Ovary (tissue), 9 donors: ENCODE measurements around the gene RAB40C. TPM values are rescaled to one million over a fixed set of nuclear protein-coding genes. Genes with fewer than 3 reads are reported as not detected.
A peak's percentile ranks its signal among the peaks of the same experiment; 100 is the strongest.

Source experiments
- DNase-seq, 5 donors: peaks; one replicate each; pipeline ENCODE4 v3.0.0-alpha.2; 2019 to 2020
- H3K27ac ChIP-seq, 2 donors: fragments of 200-600 bp; one replicate each; pipeline versions ENCODE4 v1.5.1 to v1.8.0; 2019 to 2022
- H3K27me3 ChIP-seq: fragments of 200-600 bp; one replicate; pipeline ENCODE4 v1.8.0; 2022
- H3K36me3 ChIP-seq: fragments of 200-600 bp; sonication (generic); one replicate; pipeline ENCODE4 v1.5.1; 2019
- H3K4me1 ChIP-seq: one replicate; pipeline ENCODE4 v1.8.1; 2013; ENCODE audit warnings: mild to moderate bottlenecking, moderate library complexity; ENCODE audit not compliant: insufficient read depth
- H3K4me3 ChIP-seq: fragments of 200-600 bp; sonication (generic); one replicate; pipeline ENCODE4 v1.5.1; 2017
- H3K9me3 ChIP-seq, 2 donors: fragments of 200-600 bp in 1 of 2; sonication (generic) in 1 of 2; one replicate each; pipeline versions ENCODE4 v1.5.1 to v1.8.1; 2013 to 2019; ENCODE audit warnings: mild to moderate bottlenecking in 1 of 2, moderate library complexity in 1 of 2
- EP300 ChIP-seq: sonication (generic); formaldehyde crosslinking; IDR thresholded peaks from one replicate; pipeline ENCODE4 v1.6.1; 2017; ENCODE audit warnings: antibody characterized with exemption
- POLR2A ChIP-seq: fragments of 450-650 bp; IDR thresholded peaks from one replicate; pipeline ENCODE4 v1.6.1; 2017; ENCODE audit warnings: antibody characterized with exemption, mild to moderate bottlenecking, moderate library complexity
- WGBS, 3 donors: extraction: QIAGEN DNeasy Blood & Tissue Kit in 1 of 3; methylation state at CpG; one replicate each; pipeline versions ENCODE4 v1.1.5 to v1.1.7; 2013 to 2017; 5-methylcytosine and 5-hydroxymethylcytosine counted together
- intact Hi-C, 4 donors: fragments of 100-400 bp; cut with DNase I; formaldehyde crosslinking; loops; one replicate each; pipeline versions ENCODE4 v1.11.0 to v1.15.1; 2022 to 2023
- microRNA-seq, 3 donors: library from miRNA; unstranded; fragments of <30 nt; microRNA quantifications; one replicate each; pipeline versions ENCODE4 to v1.2.0, GENCODE V29; 2019 to 2020
- polyA plus RNA-seq, 2 donors: library from polyadenylated mRNA; stranded (reverse); fragments of 200-250 nt in 1 of 2; fragments of 350-450 nt in 1 of 2; fragmentation: Illumina TruSeq in 1 of 2; extraction: RNeasy Lipid Tissue Mini Kit (QIAGEN cat#74804) in 1 of 2; gene quantifications; one replicate each; pipeline ENCODE4 v1.2.3, GENCODE V29; 2013 to 2014
- small RNA-seq: library from RNA; depleted of rRNA; stranded (forward); fragments of <200 nt; gene quantifications from one replicate; pipeline ENCODE3, GENCODE V24; 2016
- total RNA-seq, 7 donors: library from RNA; depleted of rRNA in 2 of 7; stranded (reverse); fragments of >200 nt in 2 of 7; fragmentation: NEBNext Ultra II Directional in 3 of 7; extraction: Animal tissue kit (Norgen Biotek cat#: 25700) in 3 of 7; gene quantifications; one replicate each; pipeline versions ENCODE4 v1.1.0 to v1.2.4, GENCODE V29; 2016 to 2023
- TF ChIP-seq, protein P1 (sequence below), 3 donors: fragments of 450-650 bp in 2 of 3; fragments of 200-600 bp in 1 of 3; IDR thresholded peaks; one replicate each; pipeline versions ENCODE4 v1.5.1 to v1.8.0; 2016 to 2022; ENCODE audit warnings: antibody characterized with exemption in 3 of 3, mild to moderate bottlenecking in 1 of 3
- donor health status: DM: no; HTN: no; CAD: no; lungs with moderate emphysema.
- donor health status: DM: no; HTN: no; CAD: no.
- donor health status: Bipolar disorder and iron deficiency.
- donor health status: DM: yes; HTN: yes; CAD: no.
- donor health status: DM: no; HTN: no; CAD: no.
- donor health status: DM: yes; HTN: yes; CAD: no.

Gene RAB40C
- total and polyA plus RNA-seq, 9 donors, result 1.9 to 24.1 (median 21.0) TPM

DNA sequence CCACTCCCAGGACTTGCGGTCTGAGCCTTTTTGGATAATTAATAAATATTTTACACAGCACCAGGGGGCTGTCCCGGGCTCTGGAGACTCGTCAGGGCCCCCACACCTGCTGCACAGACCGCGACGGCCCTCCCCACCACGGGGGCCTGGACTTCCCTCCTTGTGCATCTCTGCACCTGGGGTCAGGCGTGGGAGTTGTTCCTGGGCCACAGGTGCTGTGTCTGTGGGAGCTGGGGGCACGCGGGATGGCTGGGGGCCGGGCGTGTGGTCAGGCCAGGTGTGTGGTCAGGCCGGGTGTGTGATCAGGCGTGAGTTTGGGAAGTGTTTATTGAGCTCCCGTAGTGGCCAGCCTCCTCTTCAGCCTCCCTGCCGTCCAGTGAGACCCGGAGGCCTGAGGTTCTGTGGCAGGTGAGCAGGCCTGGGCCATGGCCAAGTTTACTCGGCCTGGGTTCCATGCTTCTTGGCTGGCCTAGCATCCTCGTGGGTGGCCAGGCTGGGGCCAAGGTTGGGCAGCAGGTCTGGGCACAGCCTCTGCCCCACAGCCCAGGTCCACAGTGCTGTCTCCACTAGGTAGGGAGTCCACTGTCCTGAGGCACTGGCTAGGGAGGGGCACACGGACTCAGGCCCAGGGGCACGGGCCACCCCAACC, 88.5 kb downstream of the RAB40C start:
- DNase-seq, result peak in 3 of 5 donors; percentile 40 to 63 (median 57)
- intact Hi-C loops, result no loop called here
- TF ChIP-seq EP300, result no peak
- TF ChIP-seq POLR2A, result no peak
- TF ChIP-seq, protein P1, sequence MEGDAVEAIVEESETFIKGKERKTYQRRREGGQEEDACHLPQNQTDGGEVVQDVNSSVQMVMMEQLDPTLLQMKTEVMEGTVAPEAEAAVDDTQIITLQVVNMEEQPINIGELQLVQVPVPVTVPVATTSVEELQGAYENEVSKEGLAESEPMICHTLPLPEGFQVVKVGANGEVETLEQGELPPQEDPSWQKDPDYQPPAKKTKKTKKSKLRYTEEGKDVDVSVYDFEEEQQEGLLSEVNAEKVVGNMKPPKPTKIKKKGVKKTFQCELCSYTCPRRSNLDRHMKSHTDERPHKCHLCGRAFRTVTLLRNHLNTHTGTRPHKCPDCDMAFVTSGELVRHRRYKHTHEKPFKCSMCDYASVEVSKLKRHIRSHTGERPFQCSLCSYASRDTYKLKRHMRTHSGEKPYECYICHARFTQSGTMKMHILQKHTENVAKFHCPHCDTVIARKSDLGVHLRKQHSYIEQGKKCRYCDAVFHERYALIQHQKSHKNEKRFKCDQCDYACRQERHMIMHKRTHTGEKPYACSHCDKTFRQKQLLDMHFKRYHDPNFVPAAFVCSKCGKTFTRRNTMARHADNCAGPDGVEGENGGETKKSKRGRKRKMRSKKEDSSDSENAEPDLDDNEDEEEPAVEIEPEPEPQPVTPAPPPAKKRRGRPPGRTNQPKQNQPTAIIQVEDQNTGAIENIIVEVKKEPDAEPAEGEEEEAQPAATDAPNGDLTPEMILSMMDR (IDR thresholded peaks at IDR 0.05), result no peak
- Histone ChIP-seq H3K27me3 (no peaks in the 10 kb centered on the region), H3K9me3 (no peaks in the 10 kb centered on the region), H3K4me3 (no peak overlapping the region), H3K27ac (no peak overlapping the region), H3K4me1 (peaks cover 20% of the 10 kb centered on the region), H3K36me3 (no peaks in the 10 kb centered on the region)
- WGBS, 3 donors, result 62 to 72% (median 70%) methylated on average over 21 of the region's 21 CpGs

Small RNAs within 50 kb of the gene (microRNA-seq; reads per million reads assigned to microRNA genes)
- gene MIR3176, result 0 to 0.36 (median 0.32) reads per million in 3 donors

Small RNAs within 50 kb of the gene (small RNA-seq; reads per million reads assigned to genes)
- gene MIR3176 (not detected), gene Z98883.1 (not detected)

Other genes starting within 250 kb of the RAB40C start
- 10 to 100 TPM; 13.7 to 27.2 (median 24.0) TPM for gene AXIN1, start 237.3 kb upstream of the RAB40C start, total RNA-seq
- gene AXIN1, start 237.3 kb upstream of the RAB40C start, polyA plus RNA-seq, result 10 to 100 TPM in 1 of 2 donors, 1 to 10 TPM in 1; 3.7 to 21.8 TPM
- 10 to 100 TPM; 38.9 to 57.7 (median 40.9) TPM for gene MRPL28, start 219.5 kb upstream of the RAB40C start, total RNA-seq
- 10 to 100 TPM; 28.4 to 53.0 TPM for gene MRPL28, start 219.5 kb upstream of the RAB40C start, polyA plus RNA-seq
- 10 to 100 TPM; 13.0 to 39.8 (median 23.2) TPM for gene PGAP6, start 208.1 kb upstream of the RAB40C start, total RNA-seq
- 10 to 100 TPM; 13.9 to 17.9 TPM for gene PGAP6, start 208.1 kb upstream of the RAB40C start, polyA plus RNA-seq
- 100 to 1,000 TPM in 3 of 7 donors, 10 to 100 TPM in 4; 48.8 to 133 (median 93.4) TPM for gene NME4, start 192.9 kb upstream of the RAB40C start, total RNA-seq
- gene NME4, start 192.9 kb upstream of the RAB40C start, polyA plus RNA-seq, result 100 to 1,000 TPM in 1 of 2 donors, 10 to 100 TPM in 1; 72.9 to 117 TPM
- 10 to 100 TPM; 10.2 to 23.7 (median 15.1) TPM for gene DECR2, start 188.2 kb upstream of the RAB40C start, total RNA-seq
- gene DECR2, start 188.2 kb upstream of the RAB40C start, polyA plus RNA-seq, result 10 to 100 TPM in 1 of 2 donors, 1 to 10 TPM in 1; 2.1 to 13.0 TPM
- gene RAB11FIP3, start 164.4 kb upstream of the RAB40C start, total RNA-seq, result 10 to 100 TPM; 35.9 to 58.1 (median 38.1) TPM
- 10 to 100 TPM; 18.0 to 40.1 TPM for gene RAB11FIP3, start 164.4 kb upstream of the RAB40C start, polyA plus RNA-seq
- 10 to 100 TPM; 16.9 to 38.9 (median 30.5) TPM for gene CAPN15, start 62.4 kb upstream of the RAB40C start, total RNA-seq
- 10 to 100 TPM in 1 of 2 donors, 1 to 10 TPM in 1; 1.6 to 19.4 TPM for gene CAPN15, start 62.4 kb upstream of the RAB40C start, polyA plus RNA-seq
- gene PRR35, start 29.7 kb upstream of the RAB40C start, total RNA-seq, result not detected
- not detected for gene PRR35, start 29.7 kb upstream of the RAB40C start, polyA plus RNA-seq
- 10 to 100 TPM in 1 of 7 donors, 1 to 10 TPM in 6; 3.2 to 15.4 (median 5.0) TPM for gene NHLRC4, start 23.1 kb upstream of the RAB40C start, total RNA-seq
- 1 to 10 TPM in 1 of 2 donors, under 1 TPM in 1; 0.53 to 5.9 TPM for gene NHLRC4, start 23.1 kb upstream of the RAB40C start, polyA plus RNA-seq
- gene PIGQ, start 20.1 kb upstream of the RAB40C start, total RNA-seq, result 10 to 100 TPM; 24.1 to 47.7 (median 39.8) TPM
- 10 to 100 TPM in 1 of 2 donors, 1 to 10 TPM in 1; 4.3 to 36.3 TPM for gene PIGQ, start 20.1 kb upstream of the RAB40C start, polyA plus RNA-seq
- gene WFIKKN1, start 40.9 kb downstream of the RAB40C start, total RNA-seq, result 1 to 10 TPM in 5 of 7 donors, under 1 TPM in 2; 0.57 to 2.6 (median 1.3) TPM
- gene WFIKKN1, start 40.9 kb downstream of the RAB40C start, polyA plus RNA-seq, result under 1 TPM; 0.10 to 0.59 TPM
- 100 to 1,000 TPM in 2 of 7 donors, 10 to 100 TPM in 5; 61.8 to 139 (median 75.9) TPM for gene METTL26, start 46.2 kb downstream of the RAB40C start, total RNA-seq
- 100 to 1,000 TPM in 1 of 2 donors, 10 to 100 TPM in 1; 12.2 to 113 TPM for gene METTL26, start 46.2 kb downstream of the RAB40C start, polyA plus RNA-seq
- 10 to 100 TPM; 21.5 to 42.3 (median 31.3) TPM for gene MCRIP2, start 51.8 kb downstream of the RAB40C start, total RNA-seq
- 10 to 100 TPM in 1 of 2 donors, under 1 TPM in 1; 0.98 to 22.9 TPM for gene MCRIP2, start 51.8 kb downstream of the RAB40C start, polyA plus RNA-seq
- gene WDR90, start 59.3 kb downstream of the RAB40C start, total RNA-seq, result 10 to 100 TPM; 22.4 to 58.2 (median 45.1) TPM
- gene WDR90, start 59.3 kb downstream of the RAB40C start, polyA plus RNA-seq, result 10 to 100 TPM in 1 of 2 donors, 1 to 10 TPM in 1; 1.4 to 34.9 TPM
- 100 to 1,000 TPM in 1 of 7 donors, 10 to 100 TPM in 6; 44.6 to 100 (median 80.6) TPM for gene RHOT2, start 78.1 kb downstream of the RAB40C start, total RNA-seq
- gene RHOT2, start 78.1 kb downstream of the RAB40C start, polyA plus RNA-seq, result 10 to 100 TPM; 11.6 to 96.6 TPM
- gene RHBDL1, start 85.6 kb downstream of the RAB40C start, total RNA-seq, result 1 to 10 TPM in 6 of 7 donors, under 1 TPM in 1; 0.50 to 4.3 (median 1.4) TPM
- under 1 TPM in 1 of 2 donors, not detected in 1; 0.80 TPM for gene RHBDL1, start 85.6 kb downstream of the RAB40C start, polyA plus RNA-seq
- 100 to 1,000 TPM in 4 of 7 donors, 10 to 100 TPM in 3; 72.3 to 115 (median 102) TPM for gene STUB1, start 90.3 kb downstream of the RAB40C start, total RNA-seq
- gene STUB1, start 90.3 kb downstream of the RAB40C start, polyA plus RNA-seq, result 100 to 1,000 TPM in 1 of 2 donors, 10 to 100 TPM in 1; 20.1 to 107 TPM
- 10 to 100 TPM; 36.6 to 73.9 (median 64.0) TPM for gene JMJD8, start 94.3 kb downstream of the RAB40C start, total RNA-seq
- 10 to 100 TPM; 10.2 to 53.8 TPM for gene JMJD8, start 94.3 kb downstream of the RAB40C start, polyA plus RNA-seq
- gene WDR24, start 100.3 kb downstream of the RAB40C start, total RNA-seq, result 10 to 100 TPM in 6 of 7 donors, 1 to 10 TPM in 1; 8.4 to 17.3 (median 13.4) TPM
- 10 to 100 TPM in 1 of 2 donors, under 1 TPM in 1; 0.42 to 10.3 TPM for gene WDR24, start 100.3 kb downstream of the RAB40C start, polyA plus RNA-seq
- gene FBXL16, start 115.7 kb downstream of the RAB40C start, total RNA-seq, result 1 to 10 TPM in 4 of 7 donors, under 1 TPM in 2, not detected in 1; 0.48 to 2.5 (median 1.4) TPM
- gene FBXL16, start 115.7 kb downstream of the RAB40C start, polyA plus RNA-seq, result under 1 TPM; 0.22 to 0.25 TPM
- gene METRN, start 125.1 kb downstream of the RAB40C start, total RNA-seq, result 10 to 100 TPM in 5 of 7 donors, 1 to 10 TPM in 2; 4.0 to 57.1 (median 15.7) TPM
- 1 to 10 TPM in 1 of 2 donors, under 1 TPM in 1; 0.40 to 5.6 TPM for gene METRN, start 125.1 kb downstream of the RAB40C start, polyA plus RNA-seq
- 10 to 100 TPM; 15.9 to 43.9 (median 26.0) TPM for gene ANTKMT, start 131.1 kb downstream of the RAB40C start, total RNA-seq
- gene ANTKMT, start 131.1 kb downstream of the RAB40C start, polyA plus RNA-seq, result 10 to 100 TPM in 1 of 2 donors, not detected in 1; 13.2 TPM
- 10 to 100 TPM in 1 of 7 donors, 1 to 10 TPM in 4, under 1 TPM in 1, not detected in 1; 0.40 to 44.3 (median 4.7) TPM for gene CCDC78, start 136.4 kb downstream of the RAB40C start, total RNA-seq
- under 1 TPM in 1 of 2 donors, not detected in 1; 0.41 TPM for gene CCDC78, start 136.4 kb downstream of the RAB40C start, polyA plus RNA-seq
- 10 to 100 TPM in 1 of 7 donors, 1 to 10 TPM in 6; 2.6 to 25.7 (median 3.6) TPM for gene HAGHL, start 137.0 kb downstream of the RAB40C start, total RNA-seq
- gene HAGHL, start 137.0 kb downstream of the RAB40C start, polyA plus RNA-seq, result 1 to 10 TPM in 1 of 2 donors, not detected in 1; 2.6 TPM
- 10 to 100 TPM; 20.8 to 32.5 (median 22.2) TPM for gene CIAO3, start 150.9 kb downstream of the RAB40C start, total RNA-seq
- 10 to 100 TPM in 1 of 2 donors, 1 to 10 TPM in 1; 8.5 to 18.0 TPM for gene CIAO3, start 150.9 kb downstream of the RAB40C start, polyA plus RNA-seq
- 100 to 1,000 TPM in 1 of 7 donors, 10 to 100 TPM in 3, 1 to 10 TPM in 2, under 1 TPM in 1; 0.40 to 314 (median 13.6) TPM for gene MSLN, start 170.7 kb downstream of the RAB40C start, total RNA-seq
- gene MSLN, start 170.7 kb downstream of the RAB40C start, polyA plus RNA-seq, result 1 to 10 TPM; 1.5 to 1.9 TPM
- gene RPUSD1, start 198.3 kb downstream of the RAB40C start, total RNA-seq, result 10 to 100 TPM; 11.1 to 18.6 (median 16.1) TPM
- 10 to 100 TPM in 1 of 2 donors, not detected in 1; 13.1 TPM for gene RPUSD1, start 198.3 kb downstream of the RAB40C start, polyA plus RNA-seq
- gene CHTF18, start 198.6 kb downstream of the RAB40C start, total RNA-seq, result 10 to 100 TPM in 6 of 7 donors, 1 to 10 TPM in 1; 8.5 to 25.5 (median 18.7) TPM
- gene CHTF18, start 198.6 kb downstream of the RAB40C start, polyA plus RNA-seq, result 10 to 100 TPM in 1 of 2 donors, under 1 TPM in 1; 0.32 to 21.7 TPM
- gene GNG13, start 210.7 kb downstream of the RAB40C start, total RNA-seq, result not detected
- not detected for gene GNG13, start 210.7 kb downstream of the RAB40C start, polyA plus RNA-seq